Measurements from ENCODE around the gene USH2A. TPM values are rescaled to one million over a fixed set of nuclear protein-coding genes. Genes with fewer than 3 reads are reported as not detected.

The USH2A gene
- total RNA-seq, 1 experiment from 2014 or later: 0.80 TPM

DNA sequence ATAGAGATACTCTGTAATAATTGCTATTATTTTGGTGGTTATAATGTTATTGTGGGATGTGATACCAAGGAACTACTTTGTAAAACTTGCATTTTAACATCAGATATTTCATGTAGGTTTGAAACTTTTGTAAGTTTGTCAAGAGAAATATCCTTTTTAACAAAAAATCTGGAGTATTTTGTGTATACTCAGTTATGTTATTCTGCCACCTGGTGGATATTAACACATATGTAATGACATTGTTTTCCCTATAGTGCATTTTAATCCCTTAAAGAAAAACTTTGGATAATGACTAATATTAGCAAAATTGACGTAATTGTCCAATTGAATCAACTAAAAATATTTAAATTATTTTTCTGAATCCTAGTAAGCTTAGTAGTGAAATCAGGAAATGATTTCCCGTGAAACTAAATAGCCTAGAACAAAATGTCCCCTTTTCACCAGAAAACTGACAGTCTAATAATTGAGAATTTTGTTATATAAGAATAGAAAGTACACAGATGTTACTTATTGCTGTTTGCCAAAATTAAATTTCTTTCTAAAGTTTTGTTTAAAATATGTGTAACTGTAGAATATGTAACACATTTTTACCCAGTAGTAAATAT is 816.6 kb downstream of the USH2A start:
- peaks cover 5% of the 10 kb centered on the region for H3K36me3 ChIP-seq (replicated peaks; ENCODE audit: control insufficient read depth, insufficient read depth, low read length)
- DNase-seq: no peak
- H3K27me3 ChIP-seq (ENCODE audit: control insufficient read depth, insufficient read depth, low read length): no peaks in the 10 kb centered on the region
- H3K4me3 ChIP-seq (ENCODE audit: insufficient read depth, low read depth, low read length): no peak overlapping the region

DNA sequence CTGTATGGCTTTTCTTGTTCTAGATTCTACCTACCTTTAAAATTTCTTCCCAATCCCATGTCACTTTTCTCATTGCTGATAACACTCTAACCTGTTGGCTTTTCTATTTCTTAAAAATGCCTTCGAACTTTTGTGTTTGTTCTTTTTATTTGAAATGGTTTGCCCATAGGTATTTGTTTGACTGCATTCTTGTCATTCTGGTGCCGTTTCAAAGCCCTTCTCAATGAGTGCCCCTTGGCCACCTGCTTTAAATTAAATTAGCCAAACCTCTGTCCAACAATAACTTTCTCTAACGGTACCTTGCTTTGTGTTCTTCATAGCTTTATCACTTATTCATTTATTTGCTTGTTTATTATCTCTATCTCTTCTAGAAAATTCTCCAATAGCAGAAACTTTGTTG is 817.2 kb downstream of the USH2A start:
- peaks cover 5% of the 10 kb centered on the region for H3K36me3 ChIP-seq (replicated peaks; ENCODE audit: control insufficient read depth, insufficient read depth, low read length)
- no peaks in the 10 kb centered on the region for H3K27me3 ChIP-seq (ENCODE audit: control insufficient read depth, insufficient read depth, low read length)
- DNase-seq: no peak
- H3K4me3 ChIP-seq (ENCODE audit: insufficient read depth, low read depth, low read length): no peak overlapping the region

DNA sequence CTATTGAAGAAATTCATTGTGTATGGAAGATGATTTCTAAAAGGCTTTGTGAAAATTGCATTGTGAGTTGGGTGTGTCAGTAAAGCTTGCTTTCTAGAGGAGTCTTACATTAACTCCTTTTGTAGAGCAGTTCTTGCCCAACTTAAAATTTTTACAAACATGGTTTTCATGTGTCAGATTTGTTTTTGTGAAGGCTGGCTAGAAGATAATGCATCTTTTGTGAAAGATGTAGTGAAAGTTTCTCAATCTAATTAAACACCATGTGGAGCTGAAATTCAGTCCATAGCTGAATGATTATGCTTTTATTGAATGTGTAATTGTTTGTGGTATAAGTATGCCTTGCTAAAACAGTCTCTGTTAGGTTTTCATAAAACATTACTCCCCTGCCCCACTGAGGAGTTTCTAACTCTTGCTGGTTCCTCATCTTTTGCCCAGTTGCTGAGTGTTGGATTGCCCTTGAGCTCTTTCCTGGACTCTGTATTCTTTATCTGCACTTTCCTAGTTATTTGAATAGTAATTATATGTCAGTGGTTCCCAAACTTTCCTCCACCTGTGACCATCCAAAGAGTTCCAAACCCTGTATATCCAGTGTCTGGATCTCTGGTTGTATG is 818.1 kb downstream of the USH2A start:
- Histone ChIP-seq H3K27me3 (ENCODE audit: control insufficient read depth, insufficient read depth, low read length) (no peaks in the 10 kb centered on the region), H3K36me3 (replicated peaks; ENCODE audit: control insufficient read depth, insufficient read depth, low read length) (peaks cover 3% of the 10 kb centered on the region), H3K4me3 (ENCODE audit: insufficient read depth, low read depth, low read length) (no peak overlapping the region)
- DNase-seq: no peak

DNA sequence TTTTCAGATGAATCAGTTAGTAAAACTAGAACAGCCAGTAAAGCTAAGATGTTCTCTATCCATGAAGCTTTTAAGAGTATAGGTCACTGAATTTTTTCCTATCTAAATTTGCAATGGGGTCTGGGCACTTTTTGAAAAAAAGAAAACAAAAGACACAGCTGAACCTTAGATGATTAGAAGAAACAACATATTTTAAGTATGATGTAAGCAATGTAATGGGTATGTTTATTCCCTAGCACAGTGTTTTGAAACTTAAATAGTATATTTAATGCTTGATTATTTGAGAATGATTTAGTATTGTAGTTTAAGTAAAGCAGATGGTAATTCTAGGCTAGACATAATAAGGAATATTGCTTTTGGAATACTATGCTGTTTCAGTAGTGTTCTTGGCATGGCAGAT is 819.9 kb downstream of the USH2A start:
- no peaks in the 10 kb centered on the region for H3K27me3 ChIP-seq (ENCODE audit: control insufficient read depth, insufficient read depth, low read length)
- DNase-seq: no peak
- H3K4me3 ChIP-seq (ENCODE audit: insufficient read depth, low read depth, low read length): no peak overlapping the region
- peaks cover 3% of the 10 kb centered on the region for H3K36me3 ChIP-seq (replicated peaks; ENCODE audit: control insufficient read depth, insufficient read depth, low read length)

DNA sequence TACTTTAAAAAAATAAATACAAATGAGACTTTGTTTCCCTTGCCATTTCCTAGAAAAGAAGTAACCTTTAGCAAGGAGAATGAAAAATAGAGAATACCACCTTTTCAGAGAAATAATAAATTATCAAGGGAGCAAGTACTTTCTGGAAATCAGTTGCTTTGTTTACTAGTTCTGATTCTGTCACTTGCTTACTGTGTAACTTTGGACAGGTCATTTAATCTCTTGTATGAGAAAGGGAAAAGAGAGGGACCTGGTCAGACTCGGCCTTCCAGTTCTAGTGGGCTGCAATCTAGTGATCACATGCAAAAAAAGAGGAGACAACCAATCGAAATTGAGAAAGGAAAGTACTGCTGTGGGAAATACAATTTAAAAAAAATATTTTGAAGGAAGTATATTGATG is 822.0 kb downstream of the USH2A start:
- H3K27me3 ChIP-seq (ENCODE audit: control insufficient read depth, insufficient read depth, low read length): no peaks in the 10 kb centered on the region
- DNase-seq: no peak
- H3K36me3 ChIP-seq (replicated peaks; ENCODE audit: control insufficient read depth, insufficient read depth, low read length): no peaks in the 10 kb centered on the region
- H3K4me3 ChIP-seq (ENCODE audit: insufficient read depth, low read depth, low read length): no peak overlapping the region

DNA sequence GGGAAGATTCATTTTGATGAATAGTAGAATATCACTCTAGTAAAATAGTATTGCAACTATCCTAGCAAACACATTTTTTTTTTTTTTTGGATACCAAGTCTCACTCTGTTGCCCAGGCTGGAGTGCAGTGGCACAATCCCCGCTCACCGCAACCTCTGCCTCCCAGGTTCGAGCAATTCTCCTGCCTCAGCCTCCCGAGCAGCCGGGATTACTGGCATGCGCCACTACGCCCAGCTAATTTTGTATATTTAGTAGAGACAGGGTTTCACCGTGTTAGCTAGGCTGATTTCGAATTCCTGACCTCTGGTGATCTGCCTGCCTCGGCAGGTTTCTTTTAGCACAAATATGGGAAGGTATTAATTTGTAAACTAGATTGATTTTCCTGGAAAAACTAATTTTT is 822.4 kb downstream of the USH2A start:
- H3K36me3 ChIP-seq (replicated peaks; ENCODE audit: control insufficient read depth, insufficient read depth, low read length): no peaks in the 10 kb centered on the region; the same call in 1 of the 2 replicates

DNA sequence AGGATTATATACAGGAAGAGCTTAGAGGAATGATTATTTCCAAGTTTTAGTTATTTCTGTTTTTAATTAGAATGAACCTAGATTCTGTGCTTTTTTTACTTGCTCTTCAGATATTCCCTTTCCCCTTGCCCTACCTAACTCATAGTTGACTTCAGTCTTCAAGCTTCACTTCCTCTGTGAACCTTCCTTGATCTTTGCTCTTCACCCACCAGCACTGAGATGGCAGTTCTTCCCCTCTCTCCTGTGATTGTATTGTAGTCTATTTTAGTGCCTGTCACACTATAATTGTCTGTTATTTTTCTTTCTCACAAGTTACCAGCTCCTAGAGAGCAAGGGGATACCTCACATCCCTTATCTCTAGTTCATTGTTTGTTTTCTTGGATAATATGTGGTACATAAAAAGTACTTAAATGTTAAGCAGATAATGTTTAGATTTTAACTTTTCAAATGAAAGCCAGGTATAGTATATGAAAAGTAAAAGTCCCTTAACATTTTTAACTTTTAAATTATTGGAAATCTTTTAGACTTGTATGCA is 822.9 kb downstream of the USH2A start:
- DNase-seq: no peak
- Histone ChIP-seq H3K36me3 (replicated peaks; ENCODE audit: control insufficient read depth, insufficient read depth, low read length) (no peaks in the 10 kb centered on the region; the same call in 1 of the 2 replicates), H3K27me3 (ENCODE audit: control insufficient read depth, insufficient read depth, low read length) (no peaks in the 10 kb centered on the region), H3K4me3 (ENCODE audit: insufficient read depth, low read depth, low read length) (no peak overlapping the region)

More for the DNA sequence above, 822.4 kb downstream of the USH2A start:
- Histone ChIP-seq H3K27me3 (ENCODE audit: control insufficient read depth, insufficient read depth, low read length) (no peaks in the 10 kb centered on the region), H3K4me3 (ENCODE audit: insufficient read depth, low read depth, low read length) (no peak overlapping the region)
- no peak for DNase-seq

DNA sequence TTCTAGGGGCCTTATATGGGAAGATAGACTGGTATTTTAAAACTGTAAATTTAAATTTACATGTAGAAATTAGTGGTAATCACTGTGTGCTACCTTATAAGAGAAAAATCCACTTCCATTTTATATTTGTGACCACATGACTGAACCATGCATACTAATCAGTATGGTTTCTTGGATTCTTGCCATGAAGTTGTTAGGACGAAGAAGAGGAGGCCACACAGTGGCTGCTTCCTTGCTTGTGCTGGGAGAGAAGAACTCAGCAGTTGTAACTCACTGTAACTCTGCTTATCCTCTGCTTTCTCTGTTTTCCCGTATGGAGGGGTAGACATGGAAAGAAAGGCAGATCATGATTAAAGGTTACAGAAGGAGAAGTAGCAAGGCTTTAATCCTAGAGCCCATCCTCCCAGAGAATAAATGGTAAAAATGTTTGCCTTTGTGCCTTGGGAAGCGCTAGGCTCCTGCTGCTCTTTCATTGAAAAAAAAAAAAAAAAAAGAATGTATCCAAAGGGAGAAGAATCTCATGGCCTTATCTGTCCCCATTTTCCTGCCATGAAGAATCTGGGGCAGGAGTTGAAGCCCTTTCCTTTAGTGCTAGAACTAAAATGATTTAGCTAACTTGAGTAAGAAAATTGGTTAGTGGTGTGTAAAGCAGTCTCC is 823.7 kb downstream of the USH2A start:
- no peaks in the 10 kb centered on the region; the same call in 1 of the 2 replicates for H3K36me3 ChIP-seq (replicated peaks; ENCODE audit: control insufficient read depth, insufficient read depth, low read length)
- H3K4me3 ChIP-seq (ENCODE audit: insufficient read depth, low read depth, low read length): no peak overlapping the region
- H3K27me3 ChIP-seq (ENCODE audit: control insufficient read depth, insufficient read depth, low read length): no peaks in the 10 kb centered on the region
- no peak for DNase-seq

DNA sequence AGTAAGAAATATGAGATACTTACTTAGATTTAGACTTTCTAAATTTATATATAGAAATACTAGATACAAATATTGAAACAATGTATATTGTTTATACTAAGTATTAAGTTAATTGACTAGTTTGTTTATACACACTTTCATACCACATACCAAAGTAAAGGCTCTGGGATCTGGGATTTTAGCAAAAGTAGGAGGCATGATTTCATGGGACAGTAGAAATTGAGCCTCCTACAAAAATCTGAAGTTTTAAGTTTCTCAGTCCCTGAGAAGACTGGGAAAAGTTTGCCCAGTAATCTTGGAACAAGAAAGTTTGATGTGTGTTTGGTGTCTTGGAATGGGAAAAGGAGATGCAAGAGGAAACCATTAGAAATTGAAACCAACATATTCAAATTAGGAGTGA is 825.3 kb downstream of the USH2A start:
- no peaks in the 10 kb centered on the region; the same call in 1 of the 2 replicates for H3K36me3 ChIP-seq (replicated peaks; ENCODE audit: control insufficient read depth, insufficient read depth, low read length)
- no peaks in the 10 kb centered on the region for H3K27me3 ChIP-seq (ENCODE audit: control insufficient read depth, insufficient read depth, low read length)
- DNase-seq: no peak
- no peak overlapping the region for H3K4me3 ChIP-seq (ENCODE audit: insufficient read depth, low read depth, low read length)

DNA sequence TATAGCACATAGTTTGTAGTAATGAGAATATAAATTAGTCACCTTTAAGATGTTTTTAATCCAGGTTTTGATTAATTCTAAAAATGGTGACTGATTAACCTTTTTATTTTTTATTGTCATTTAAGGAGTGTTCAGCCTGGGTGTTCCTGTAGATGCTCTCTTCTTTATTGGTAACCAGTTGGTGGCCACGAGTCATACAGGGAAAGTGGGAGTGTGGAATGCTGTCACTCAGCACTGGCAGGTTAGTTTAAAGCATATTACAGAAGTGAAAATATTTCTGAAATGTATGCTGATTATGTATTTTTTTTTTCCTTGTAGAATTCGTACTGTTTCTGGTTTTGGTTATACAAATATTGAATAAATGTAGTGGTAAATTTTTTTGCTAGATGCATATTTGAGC is 828.0 kb downstream of the USH2A start:
- no peaks in the 10 kb centered on the region; the same call in 1 of the 2 replicates for H3K36me3 ChIP-seq (replicated peaks; ENCODE audit: control insufficient read depth, insufficient read depth, low read length)
- no peak overlapping the region for H3K4me3 ChIP-seq (ENCODE audit: insufficient read depth, low read depth, low read length)
- DNase-seq: no peak
- H3K27me3 ChIP-seq (ENCODE audit: control insufficient read depth, insufficient read depth, low read length): no peaks in the 10 kb centered on the region

DNA sequence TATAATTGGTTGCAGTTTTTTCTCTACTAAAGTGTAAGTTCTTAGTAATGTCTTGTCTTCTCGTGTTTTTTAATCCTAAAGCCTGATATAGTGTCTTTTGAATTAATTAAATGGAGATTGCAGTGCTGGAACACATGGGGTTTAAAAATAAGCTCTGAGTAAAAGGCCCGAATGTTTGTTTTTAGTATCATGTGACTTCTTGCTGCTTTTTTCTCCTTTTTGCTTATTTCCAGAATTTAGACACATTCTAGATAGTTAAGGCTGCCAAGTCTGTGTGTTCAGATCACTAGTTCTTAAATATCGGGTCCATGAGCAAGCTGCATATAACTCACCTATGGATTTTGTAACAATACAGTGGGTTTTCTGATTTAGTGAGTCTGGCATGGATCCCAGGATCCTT is 828.6 kb downstream of the USH2A start:
- no peak for DNase-seq

DNA sequence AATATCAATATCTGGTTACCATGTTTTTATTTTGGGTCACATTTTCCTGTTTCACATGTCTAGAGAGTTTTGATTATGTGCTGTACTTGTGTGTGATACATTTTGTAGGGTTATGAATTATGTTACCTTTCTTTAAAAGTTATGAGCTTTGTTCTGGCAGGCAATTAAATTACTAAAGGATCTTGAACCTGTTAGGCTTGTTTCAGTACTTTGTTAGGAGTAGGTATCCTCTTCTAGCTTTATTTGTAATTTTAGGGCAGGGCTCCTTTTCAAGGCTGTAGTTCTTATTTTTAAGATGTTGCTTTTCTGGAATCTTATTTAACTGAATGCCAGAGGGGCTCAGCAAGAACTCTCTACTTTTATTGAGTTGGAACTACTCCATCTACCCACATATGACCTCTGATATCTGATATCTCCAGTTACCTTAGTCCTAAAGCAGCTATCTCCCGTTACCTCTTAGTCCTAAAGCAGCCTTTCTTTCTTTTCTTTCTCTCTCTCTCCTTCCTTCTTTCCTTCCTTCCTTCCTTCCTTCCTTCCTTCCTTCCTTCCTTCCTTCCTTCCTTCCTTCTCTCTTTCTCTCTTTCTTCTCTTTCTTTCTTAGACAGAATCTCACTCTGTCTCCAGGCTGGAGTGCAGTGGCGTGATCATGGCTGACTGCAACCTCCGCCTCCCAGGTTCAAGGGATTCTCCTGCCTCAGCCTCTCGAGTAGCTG is 832.3 kb downstream of the USH2A start:
- DNase-seq: no peak
- Histone ChIP-seq H3K4me3 (ENCODE audit: insufficient read depth, low read depth, low read length) (no peak overlapping the region), H3K36me3 (replicated peaks; ENCODE audit: control insufficient read depth, insufficient read depth, low read length) (peaks cover 6% of the 10 kb centered on the region), H3K27me3 (ENCODE audit: control insufficient read depth, insufficient read depth, low read length) (no peaks in the 10 kb centered on the region)

More for the DNA sequence above, 828.6 kb downstream of the USH2A start:
- Histone ChIP-seq H3K36me3 (replicated peaks; ENCODE audit: control insufficient read depth, insufficient read depth, low read length) (no peaks in the 10 kb centered on the region; the same call in 1 of the 2 replicates), H3K27me3 (ENCODE audit: control insufficient read depth, insufficient read depth, low read length) (no peaks in the 10 kb centered on the region), H3K4me3 (ENCODE audit: insufficient read depth, low read depth, low read length) (no peak overlapping the region)

DNA sequence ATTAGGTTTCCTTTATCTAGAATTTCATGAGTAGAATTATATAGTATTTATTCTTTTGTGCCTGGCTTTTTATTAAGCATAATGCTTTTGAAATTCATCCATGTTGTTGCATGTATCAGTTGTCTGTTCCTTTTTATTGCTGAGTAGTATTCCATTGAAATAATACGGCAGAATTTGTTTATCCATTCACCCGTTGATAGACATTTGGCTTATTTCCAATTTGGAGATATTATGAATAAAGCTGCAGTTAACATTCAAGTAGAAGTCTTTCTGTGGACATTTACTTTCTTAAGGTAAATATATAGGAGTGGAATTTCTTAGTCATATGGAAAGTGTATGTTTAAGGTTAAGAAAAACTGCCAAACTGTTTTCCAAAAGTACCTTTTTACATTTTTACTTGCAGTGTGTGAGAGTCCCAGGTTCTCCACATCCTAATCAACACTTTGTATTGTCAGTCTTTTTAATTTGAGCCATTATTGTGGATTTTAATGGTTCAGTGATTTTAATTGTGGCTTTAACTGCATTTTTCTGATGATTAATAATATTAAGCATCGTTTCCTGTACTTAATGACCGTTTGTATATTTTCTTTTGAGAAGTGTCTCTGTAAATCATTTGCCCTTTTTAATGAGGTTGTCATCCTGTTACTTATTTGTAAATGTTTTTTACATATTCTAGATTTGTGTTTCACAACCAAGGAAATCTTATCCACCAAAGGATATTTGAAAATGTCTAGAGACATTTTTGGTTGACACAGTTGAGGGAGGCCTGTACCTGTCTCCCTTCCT is 833.4 kb downstream of the USH2A start:
- Histone ChIP-seq H3K27me3 (ENCODE audit: control insufficient read depth, insufficient read depth, low read length) (no peaks in the 10 kb centered on the region), H3K36me3 (replicated peaks; ENCODE audit: control insufficient read depth, insufficient read depth, low read length) (peaks cover 6% of the 10 kb centered on the region), H3K4me3 (ENCODE audit: insufficient read depth, low read depth, low read length) (no peak overlapping the region)
- DNase-seq: no peak

DNA sequence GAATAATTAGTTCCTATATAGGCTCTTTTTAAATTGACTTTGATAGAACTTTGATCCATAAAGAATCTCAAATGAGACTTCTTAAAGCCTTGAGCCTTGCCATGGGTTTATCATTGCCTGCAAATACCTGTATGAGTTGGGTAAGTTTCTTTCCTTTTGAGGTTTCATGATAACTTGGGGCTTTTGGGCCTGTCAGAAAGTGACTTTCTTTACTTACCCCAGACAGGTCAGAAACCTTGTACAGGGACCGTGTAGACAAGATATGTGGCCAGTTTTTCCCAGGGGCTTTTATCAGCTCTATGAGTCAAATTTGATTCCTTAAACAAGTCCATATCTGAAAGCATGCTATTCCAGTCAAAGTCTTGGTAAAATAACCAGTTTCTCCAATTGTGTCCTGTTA is 838.9 kb downstream of the USH2A start:
- Histone ChIP-seq H3K36me3 (replicated peaks; ENCODE audit: control insufficient read depth, insufficient read depth, low read length) (peaks cover 6% of the 10 kb centered on the region), H3K4me3 (ENCODE audit: insufficient read depth, low read depth, low read length) (no peak overlapping the region)

More for the DNA sequence above, 838.9 kb downstream of the USH2A start:
- DNase-seq: no peak
- H3K27me3 ChIP-seq (ENCODE audit: control insufficient read depth, insufficient read depth, low read length): no peaks in the 10 kb centered on the region
